MM.1S (cell line): Measurements from ENCODE around the gene NSUN7.

Source experiments
- CTCF ChIP-seq: fragments of 300-600 bp; sonication (generic); IDR thresholded peaks from 2 replicates; pipeline ENCODE4 v1.5.1; 2016; ENCODE audit warnings: antibody characterized with exemption, low read length, mixed read lengths
- EZH2 ChIP-seq: fragments of 300-600 bp; sonication (generic); optimal IDR thresholded peaks from 2 replicates; pipeline ENCODE3; 2017; ENCODE audit warnings: low read depth, mild to moderate bottlenecking, antibody characterized with exemption, low read length, mixed read lengths

- no peak for TF ChIP-seq CTCF
- TF ChIP-seq EZH2 = no peak
Measured at GRCh38 chr4:40850496-40850895, 100.7 kb downstream of the NSUN7 start.
